IMR-90 (cell line): ENCODE measurements around the gene WDR46. TPM values are rescaled to one million over a fixed set of nuclear protein-coding genes. Genes with fewer than 3 reads are reported as not detected.
A peak's percentile ranks its signal among the peaks of the same experiment; 100 is the strongest.

Experiments
- ATAC-seq: fragments of 200-7000 bp; cut with Tn5 transposase; 2 replicates; pipeline ENCODE4 v1.9.1; 2020; ENCODE audit warnings: low read depth, mild to moderate bottlenecking, moderate library complexity
- BruUV-seq: library from RNA; stranded (reverse); fragments of 400-500 nt; replicated peaks from 2 replicates; lab custom pipeline; 2021; lab: Mats Ljungman, UMichigan
- CTCF ChIA-PET: fragments of 300-600 bp; formaldehyde crosslinking; extraction: SDS; loops from one replicate; lab custom pipeline; 2021; ENCODE audit warnings: antibody characterized with exemption; lab: Yijun Ruan, JAX
- POLR2A ChIA-PET: fragments of 300-600 bp; sonication (Branson Sonifier 250); formaldehyde crosslinking; loops from one replicate; lab custom pipeline; 2022; ENCODE audit warnings: antibody characterized with exemption; ENCODE audit not compliant: unreplicated experiment; lab: Charles Lee
- DNase-seq: peaks from one replicate; pipeline ENCODE4 v3.0.0; 2013
- H2AFZ ChIP-seq: replicated peaks from 2 replicates; pipeline ENCODE3; 2013; ENCODE audit warnings: low read length, mild to moderate bottlenecking; ENCODE audit not compliant: poor library complexity
- H2AK5ac ChIP-seq: 2 replicates; pipeline ENCODE4 v1.6.1; 2013; ENCODE audit warnings: low read depth, low read length, inconsistent platforms
- H2AK9ac ChIP-seq: replicated peaks from 2 replicates; pipeline ENCODE3; 2013; ENCODE audit warnings: mild to moderate bottlenecking, low read depth, low read length, moderate library complexity; ENCODE audit not compliant: poor library complexity
- H2BK120ac ChIP-seq: 2 replicates; pipeline ENCODE4 v1.6.1; 2013; ENCODE audit warnings: low read depth, low read length, inconsistent platforms
- H2BK15ac ChIP-seq: 3 replicates; pipeline ENCODE4 v1.6.1; 2013; ENCODE audit warnings: low read depth, low read length, inconsistent platforms
- H2BK20ac ChIP-seq: 2 replicates; pipeline ENCODE4 v1.6.1; 2013; ENCODE audit warnings: low read depth, mild to moderate bottlenecking, inconsistent platforms, low read length, moderate library complexity
- H2BK5ac ChIP-seq: 2 replicates; pipeline ENCODE4 v1.6.1; 2013; ENCODE audit warnings: mild to moderate bottlenecking, low read depth, low read length, inconsistent platforms; ENCODE audit not compliant: poor library complexity, severe bottlenecking
- H3K14ac ChIP-seq: replicated peaks from 2 replicates; pipeline ENCODE4 v1.6.1; 2013; ENCODE audit warnings: low read depth, low read length, inconsistent platforms
- H3K18ac ChIP-seq: 2 replicates; pipeline ENCODE4 v1.6.1; 2013; ENCODE audit warnings: low read depth, low read length, control low read depth
- H3K23ac ChIP-seq: 2 replicates; pipeline ENCODE4 v1.6.1; 2013; ENCODE audit warnings: low read depth, low read length, inconsistent platforms
- H3K27ac ChIP-seq: 2 replicates; pipeline ENCODE4 v1.5.1; 2013; ENCODE audit warnings: mild to moderate bottlenecking, control low read depth, low read length; ENCODE audit not compliant: insufficient read depth
- H3K27me3 ChIP-seq: 2 replicates; pipeline ENCODE4 v1.6.1; 2013; ENCODE audit warnings: low read length; ENCODE audit not compliant: control insufficient read depth, insufficient read depth
- H3K36me3 ChIP-seq: 2 replicates; pipeline ENCODE4 v1.6.1; 2013; ENCODE audit warnings: low read length, mixed read lengths; ENCODE audit not compliant: control insufficient read depth, insufficient read depth
- H3K4ac ChIP-seq: 2 replicates; pipeline ENCODE4 v1.6.1; 2013; ENCODE audit warnings: low read depth, low read length, inconsistent platforms
- H3K4me1 ChIP-seq: 2 replicates; pipeline ENCODE4 v1.6.1; 2013; ENCODE audit warnings: low read length, mixed read lengths; ENCODE audit not compliant: control insufficient read depth, insufficient read depth
- H3K4me2 ChIP-seq: 2 replicates; pipeline ENCODE4 v1.6.1; 2013; ENCODE audit warnings: low read depth, mild to moderate bottlenecking, control low read depth, low read length, moderate library complexity
- H3K4me3 ChIP-seq: 2 replicates; pipeline ENCODE4 v1.5.1; 2013; ENCODE audit warnings: low read depth, mild to moderate bottlenecking, control low read depth, low read length, moderate library complexity; ENCODE audit not compliant: insufficient read depth
- H3K56ac ChIP-seq: 2 replicates; pipeline ENCODE4 v1.6.1; 2013; ENCODE audit warnings: low read length, inconsistent platforms; ENCODE audit not compliant: insufficient read depth; ENCODE audit errors: extremely low read depth
- H3K79me1 ChIP-seq, 2 experiments: 2 replicates each; pipeline ENCODE4 v1.6.1; 2013; ENCODE audit warnings: low read length in 2 of 2, inconsistent platforms in 1 of 2, low read depth in 1 of 2
- H3K9ac ChIP-seq: 2 replicates; pipeline ENCODE4 v1.6.1; 2013; ENCODE audit warnings: low read depth, low read length, control low read depth
- H3K9me1 ChIP-seq: 2 replicates; pipeline ENCODE4 v1.6.1; 2013; ENCODE audit warnings: low read length, inconsistent platforms; ENCODE audit not compliant: insufficient read depth
- H3K9me3 ChIP-seq: 2 replicates; pipeline ENCODE4 v1.6.1; 2013; ENCODE audit warnings: low read length; ENCODE audit not compliant: control insufficient read depth, insufficient read depth
- H4K20me1 ChIP-seq: 2 replicates; pipeline ENCODE4 v1.6.1; 2013; ENCODE audit warnings: low read length, inconsistent platforms; ENCODE audit not compliant: insufficient read depth
- H4K5ac ChIP-seq: 2 replicates; pipeline ENCODE4 v1.6.1; 2013; ENCODE audit warnings: mild to moderate bottlenecking, low read depth, low read length, control low read depth
- H4K8ac ChIP-seq, 2 experiments: 2 replicates each; pipeline ENCODE4 v1.6.1; 2013; ENCODE audit warnings: low read depth in 2 of 2, low read length in 2 of 2, control low read depth in 1 of 2, inconsistent platforms in 1 of 2
- H4K91ac ChIP-seq: 2 replicates; pipeline ENCODE4 v1.6.1; 2013; ENCODE audit warnings: low read depth, low read length, inconsistent platforms; ENCODE audit not compliant: insufficient read depth
- BHLHE40 ChIP-seq: fragments of 150-350 bp; IDR thresholded peaks from 2 replicates; pipeline ENCODE4 v1.6.1; 2016; ENCODE audit warnings: mild to moderate bottlenecking, low read depth, low read length
- CEBPB ChIP-seq: IDR thresholded peaks from 2 replicates; pipeline ENCODE4 v1.6.1; 2012; ENCODE audit warnings: low read depth, low read length, improper control_type of control experiment
- CHD1 ChIP-seq: IDR thresholded peaks from 2 replicates; pipeline ENCODE4 v1.6.1; 2012; ENCODE audit warnings: low read depth, low read length, improper control_type of control experiment
- MAFK ChIP-seq: IDR thresholded peaks from 2 replicates; pipeline ENCODE4 v1.6.1; 2012; ENCODE audit warnings: low read depth, low read length, improper control_type of control experiment
- MAZ ChIP-seq: IDR thresholded peaks from 2 replicates; pipeline ENCODE4 v1.6.1; 2012; ENCODE audit warnings: low read depth, mild to moderate bottlenecking, low read length, improper control_type of control experiment, moderate library complexity, borderline replicate concordance
- MXI1 ChIP-seq: IDR thresholded peaks from 2 replicates; pipeline ENCODE4 v1.6.1; 2012; ENCODE audit warnings: low read depth, mild to moderate bottlenecking, low read length, moderate library complexity, borderline replicate concordance
- NFE2L2 ChIP-seq: fragments of 150-350 bp; IDR thresholded peaks from 2 replicates; pipeline ENCODE4 v1.6.1; 2016; ENCODE audit warnings: low read depth, mild to moderate bottlenecking, low read length
- POLR2A ChIP-seq: IDR thresholded peaks from 2 replicates; pipeline ENCODE4 v1.6.1; 2012; ENCODE audit warnings: mild to moderate bottlenecking, low read depth, low read length
- SMC3 ChIP-seq: fragments of 150-350 bp; IDR thresholded peaks from 2 replicates; pipeline ENCODE4 v1.6.1; 2016; ENCODE audit warnings: low read depth, mild to moderate bottlenecking, antibody characterized with exemption, low read length, moderate library complexity
- WGBS, 2 experiments: methylation state at CpG; one replicate each; pipeline versions ENCODE4 v1.1.5 to v1.1.7; 2013; ENCODE audit warnings: missing lambda C conversion rate in 2 of 2; ENCODE audit not compliant: insufficient read length in 1 of 2; ENCODE audit errors: extremely low coverage in 2 of 2; 5-methylcytosine and 5-hydroxymethylcytosine counted together
- dilution Hi-C: fragments of 300-500 bp; cut with HindIII; formaldehyde crosslinking; loops from one replicate; pipeline ENCODE4 v1.14.3; 2018; ENCODE audit warnings: low sequenced_read_pairs; ENCODE audit not compliant: unreplicated experiment
- in situ Hi-C: fragments of 300-500 bp; cut with MboI; formaldehyde crosslinking; loops from 3 replicates; pipeline ENCODE4 v1.14.3; 2019; ENCODE audit warnings: low sequenced_read_pairs, inconsistent platforms, mixed read lengths
- intact Hi-C: fragments of 100-400 bp; cut with micrococcal nuclease; formaldehyde crosslinking; loops from 2 replicates; pipeline ENCODE4 v1.10.0; 2022
- polyA plus RNA-seq, 3 experiments: library from polyadenylated mRNA; depleted of rRNA; stranded (reverse); fragments of >200 nt; gene quantifications; 2 replicates each; pipeline ENCODE4 v1.2.3, GENCODE V29; 2012; ENCODE audit warnings: low replicate concordance in 1 of 3
- total RNA-seq: library from RNA; depleted of rRNA; stranded (reverse); fragments of >200 nt; gene quantifications from 2 replicates; pipeline ENCODE4 v1.2.3, GENCODE V29; 2012
- TF ChIP-seq, protein P1 (sequence below): fragments of 150-350 bp; IDR thresholded peaks from 2 replicates; pipeline ENCODE4 v1.6.1; 2017; ENCODE audit warnings: mild to moderate bottlenecking, antibody characterized with exemption, low read length, low read depth
- TF ChIP-seq, protein P2 (sequence below): fragments of 150-350 bp; IDR thresholded peaks from 2 replicates; pipeline ENCODE4 v1.6.1; 2016; ENCODE audit warnings: low read depth, mild to moderate bottlenecking, low read length, moderate library complexity, borderline replicate concordance
- TF ChIP-seq, protein P3 (sequence below): conservative IDR thresholded peaks from 2 replicates; pipeline ENCODE4 v1.5.1; 2012; ENCODE audit warnings: mild to moderate bottlenecking, low read depth, low read length, improper control_type of control experiment

Gene WDR46
- total and polyA plus RNA-seq, 2 of the 4 experiments (the other 2 are of a cell fraction) = 73.8 to 81.6 TPM

DNA sequence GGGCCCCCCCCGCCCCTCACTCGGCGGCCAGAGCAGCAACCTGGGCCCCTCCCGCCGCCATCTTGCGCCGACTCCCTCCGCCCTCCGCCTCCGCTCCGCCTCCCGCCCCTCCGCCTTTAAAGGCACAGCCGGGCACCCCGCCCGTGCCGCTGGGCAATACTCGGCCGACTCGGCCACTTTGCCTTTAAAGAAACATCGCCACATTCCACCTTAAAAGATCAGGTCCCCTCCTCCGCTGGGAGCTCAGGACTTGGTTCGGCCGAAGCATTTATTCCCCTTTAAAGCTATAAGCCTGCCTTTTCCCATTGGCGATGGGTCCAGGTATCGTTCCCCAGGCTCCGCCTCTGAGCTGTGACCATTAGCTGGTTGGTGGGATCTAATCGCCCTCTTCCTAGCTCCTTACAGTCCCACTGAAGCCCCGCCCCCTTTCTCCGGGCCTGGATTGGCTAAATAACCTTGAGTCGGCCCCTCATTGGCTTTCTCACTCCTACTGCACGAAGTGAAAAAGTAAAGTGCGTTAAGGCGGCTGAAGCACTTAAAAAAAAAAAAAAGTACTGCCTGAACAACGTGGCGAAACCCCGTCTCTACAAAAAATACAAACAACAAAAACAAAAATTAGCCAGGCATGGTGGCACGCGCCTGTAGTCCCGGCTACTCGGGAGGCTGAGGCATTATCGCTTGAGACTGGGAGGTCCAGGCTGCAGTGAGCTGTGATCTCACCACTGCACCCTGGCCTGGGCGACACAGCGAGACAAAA lies 28.8 kb upstream of the WDR46 start, which contains the start of gene ZBTB22:
ZBTB22 (minus strand) TSS at position 76 of the 757 bp plus-strand sequence. CDS start 828 bp downstream, outside the sequence.
- Histone ChIP-seq H2AK9ac (peak within 1 kb of the TSS; percentile 59), H3K14ac (peak within 1 kb of the TSS; percentile 65), H3K79me1 (peaks cover 36 to 81% of the 10 kb centered on the region in 2 experiments), H3K18ac (peak within 1 kb of the TSS; percentile 8; the same call in 1 of the 2 replicates), H3K9me3 (no peaks in the 10 kb centered on the region), H2BK15ac (peak within 1 kb of the TSS; percentile 30; the same call in 1 of the 3 replicates), H3K27me3 (no peaks in the 10 kb centered on the region), H3K4me1 (peaks cover 35% of the 10 kb centered on the region), H3K23ac (peak within 1 kb of the TSS; percentile 71; the same call in 1 of the 2 replicates), H3K4me3 (peak within 1 kb of the TSS; percentile 55), H2BK5ac (peak within 1 kb of the TSS; percentile 97), H2AK5ac (peak within 1 kb of the TSS; percentile 81; the same call in 1 of the 2 replicates), H2BK120ac (peak within 1 kb of the TSS; percentile 76; the same call in 1 of the 2 replicates), H4K91ac (peak within 1 kb of the TSS; percentile 7), H4K20me1 (peaks cover 10% of the 10 kb centered on the region), H3K56ac (0 out of 2 replicates have a peak within 1 kb of the TSS, but pooled peaks have one; percentile 26), H3K9ac (peak within 1 kb of the TSS; percentile 50), H4K5ac (peak within 1 kb of the TSS; percentile 29), H2BK20ac (0 out of 2 replicates have a peak within 1 kb of the TSS, but pooled peaks have one; percentile 33), H3K36me3 (peaks cover 28% of the 10 kb centered on the region), H3K4ac (peak within 1 kb of the TSS; percentile 85), H4K8ac (peak within 1 kb of the TSS; percentile 40 to 69; a peak in 3 of 4 replicates), H3K9me1 (peaks cover 22% of the 10 kb centered on the region), H3K27ac (peak within 1 kb of the TSS; percentile 98), H3K4me2 (peak within 1 kb of the TSS; percentile 70), H2AFZ (peak within 1 kb of the TSS; percentile 85)
- BruUV-seq = no TSS peak
- ChIA-PET CTCF (no interaction called here), POLR2A (interaction anchor here (0.7 to 1.5 kb wide), 3 partner anchors 29 to 105 kb away, joined by 3 to 7 read pairs (median 6); partner anchors contain the start of genes PFDN6 and WDR46)
- peak; percentile 74 for ATAC-seq
- 3% methylated on average over 12 of the region's 44 CpGs; no CpG with 5 or more reads in 1 of the 2 experiments for WGBS, 2 experiments
- dilution Hi-C loops (no loop called here), intact Hi-C loops (no loop called here), in situ Hi-C loops (no loop called here)
- TF ChIP-seq BHLHE40 (peak; percentile 63), NFE2L2 (no peak), POLR2A (peak; percentile 53; the same call in 1 of the 2 replicates), SMC3 (no peak), CHD1 (no peak), CEBPB (no peak), MAZ (peak; percentile 95), MXI1 (no peak), MAFK (no peak)
- TF ChIP-seq, protein P1, sequence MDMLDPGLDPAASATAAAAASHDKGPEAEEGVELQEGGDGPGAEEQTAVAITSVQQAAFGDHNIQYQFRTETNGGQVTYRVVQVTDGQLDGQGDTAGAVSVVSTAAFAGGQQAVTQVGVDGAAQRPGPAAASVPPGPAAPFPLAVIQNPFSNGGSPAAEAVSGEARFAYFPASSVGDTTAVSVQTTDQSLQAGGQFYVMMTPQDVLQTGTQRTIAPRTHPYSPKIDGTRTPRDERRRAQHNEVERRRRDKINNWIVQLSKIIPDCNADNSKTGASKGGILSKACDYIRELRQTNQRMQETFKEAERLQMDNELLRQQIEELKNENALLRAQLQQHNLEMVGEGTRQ = no peak; the same call in 1 of the 2 replicates
- TF ChIP-seq, protein P2, sequence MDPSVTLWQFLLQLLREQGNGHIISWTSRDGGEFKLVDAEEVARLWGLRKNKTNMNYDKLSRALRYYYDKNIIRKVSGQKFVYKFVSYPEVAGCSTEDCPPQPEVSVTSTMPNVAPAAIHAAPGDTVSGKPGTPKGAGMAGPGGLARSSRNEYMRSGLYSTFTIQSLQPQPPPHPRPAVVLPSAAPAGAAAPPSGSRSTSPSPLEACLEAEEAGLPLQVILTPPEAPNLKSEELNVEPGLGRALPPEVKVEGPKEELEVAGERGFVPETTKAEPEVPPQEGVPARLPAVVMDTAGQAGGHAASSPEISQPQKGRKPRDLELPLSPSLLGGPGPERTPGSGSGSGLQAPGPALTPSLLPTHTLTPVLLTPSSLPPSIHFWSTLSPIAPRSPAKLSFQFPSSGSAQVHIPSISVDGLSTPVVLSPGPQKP = no peak
- TF ChIP-seq, protein P3, sequence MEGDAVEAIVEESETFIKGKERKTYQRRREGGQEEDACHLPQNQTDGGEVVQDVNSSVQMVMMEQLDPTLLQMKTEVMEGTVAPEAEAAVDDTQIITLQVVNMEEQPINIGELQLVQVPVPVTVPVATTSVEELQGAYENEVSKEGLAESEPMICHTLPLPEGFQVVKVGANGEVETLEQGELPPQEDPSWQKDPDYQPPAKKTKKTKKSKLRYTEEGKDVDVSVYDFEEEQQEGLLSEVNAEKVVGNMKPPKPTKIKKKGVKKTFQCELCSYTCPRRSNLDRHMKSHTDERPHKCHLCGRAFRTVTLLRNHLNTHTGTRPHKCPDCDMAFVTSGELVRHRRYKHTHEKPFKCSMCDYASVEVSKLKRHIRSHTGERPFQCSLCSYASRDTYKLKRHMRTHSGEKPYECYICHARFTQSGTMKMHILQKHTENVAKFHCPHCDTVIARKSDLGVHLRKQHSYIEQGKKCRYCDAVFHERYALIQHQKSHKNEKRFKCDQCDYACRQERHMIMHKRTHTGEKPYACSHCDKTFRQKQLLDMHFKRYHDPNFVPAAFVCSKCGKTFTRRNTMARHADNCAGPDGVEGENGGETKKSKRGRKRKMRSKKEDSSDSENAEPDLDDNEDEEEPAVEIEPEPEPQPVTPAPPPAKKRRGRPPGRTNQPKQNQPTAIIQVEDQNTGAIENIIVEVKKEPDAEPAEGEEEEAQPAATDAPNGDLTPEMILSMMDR = no peak
- peak; percentile 99 for DNase-seq
